Measurements from ENCODE around the gene HIPK3. TPM values are rescaled to one million over a fixed set of nuclear protein-coding genes. Genes with fewer than 3 reads are reported as not detected.

Gene HIPK3
- total and polyA plus RNA-seq, 4 donors = 17.9 to 189 (median 71.5) TPM

- TF ChIP-seq CTCF (IDR thresholded peaks at IDR 0.05; ENCODE audit: control extremely low read depth, extremely low read depth) = no peak
- H3K27ac ChIP-seq (ENCODE audit: low read depth in 1 of 2, low read length in 1 of 2) = peak overlapping the region in 1 of 2 donors; percentile 61
- H3K27me3 ChIP-seq (ENCODE audit: control insufficient read depth in 3 of 3, insufficient read depth in 3 of 3, low read length in 2 of 3) = no peaks in the 10 kb centered on the region
- H3K9ac ChIP-seq (ENCODE audit: insufficient read depth in 1 of 2, low read length in 2 of 2) = peak overlapping the region in 1 of 2 donors; percentile 30
- no peak overlapping the region for H3K4me3 ChIP-seq
- no peaks in the 10 kb centered on the region for H3K9me3 ChIP-seq (ENCODE audit: control insufficient read depth in 4 of 4, insufficient read depth in 3 of 4, low read length in 3 of 4)
- H3K4me1 ChIP-seq (ENCODE audit: control insufficient read depth in 5 of 5, insufficient read depth in 5 of 5, low read length in 5 of 5) = peaks cover 10 to 34% (median 11%) of the 10 kb centered on the region in 5 donors
- H3K36me3 ChIP-seq (ENCODE audit: control insufficient read depth in 4 of 4, insufficient read depth in 4 of 4, low read length in 4 of 4) = peaks cover 0 to 7% (median 0%) of the 10 kb centered on the region in 4 donors
- ATAC-seq (ENCODE audit: insufficient read depth, low FRiP score) = no peak
- peak in 2 of 3 donors; percentile 66 to 74 for DNase-seq
Measured at GRCh38 chr11:33262011-33262645, 4.9 kb downstream of the HIPK3 start.

GRCh38 chr11:33263549-33263948 is 6.4 kb downstream of the HIPK3 start:
- Histone ChIP-seq H3K9ac (ENCODE audit: insufficient read depth in 1 of 2, low read length in 2 of 2) (no peak overlapping the region), H3K36me3 (ENCODE audit: control insufficient read depth in 4 of 4, insufficient read depth in 4 of 4, low read length in 4 of 4) (peaks cover 0 to 1% (median 0%) of the 10 kb centered on the region in 4 donors), H3K4me3 (no peak overlapping the region), H3K27me3 (ENCODE audit: control insufficient read depth in 3 of 3, insufficient read depth in 3 of 3, low read length in 2 of 3) (no peaks in the 10 kb centered on the region), H3K9me3 (ENCODE audit: control insufficient read depth in 4 of 4, insufficient read depth in 3 of 4, low read length in 3 of 4) (no peaks in the 10 kb centered on the region), H3K4me1 (ENCODE audit: control insufficient read depth in 5 of 5, insufficient read depth in 5 of 5, low read length in 5 of 5) (peaks cover 10 to 35% (median 14%) of the 10 kb centered on the region in 5 donors), H3K27ac (ENCODE audit: low read depth in 1 of 2, low read length in 1 of 2) (peak overlapping the region in 1 of 2 donors; percentile 77)
- TF ChIP-seq CTCF (IDR thresholded peaks at IDR 0.05; ENCODE audit: control extremely low read depth, extremely low read depth) = no peak
- ATAC-seq (ENCODE audit: insufficient read depth, low FRiP score) = no peak
- WGBS, 2 donors = 74 to 88% methylated on average over 2 of the region's 2 CpGs
- DNase-seq = no peak

GRCh38 chr11:33264926-33265325 is 7.7 kb downstream of the HIPK3 start:
- no peak for DNase-seq
- Histone ChIP-seq H3K27me3 (ENCODE audit: control insufficient read depth in 3 of 3, insufficient read depth in 3 of 3, low read length in 2 of 3) (no peaks in the 10 kb centered on the region), H3K36me3 (ENCODE audit: control insufficient read depth in 4 of 4, insufficient read depth in 4 of 4, low read length in 4 of 4) (peaks cover 0 to 1% (median 0%) of the 10 kb centered on the region in 4 donors), H3K9ac (ENCODE audit: insufficient read depth in 1 of 2, low read length in 2 of 2) (no peak overlapping the region), H3K9me3 (ENCODE audit: control insufficient read depth in 4 of 4, insufficient read depth in 3 of 4, low read length in 3 of 4) (no peaks in the 10 kb centered on the region), H3K27ac (ENCODE audit: low read depth in 1 of 2, low read length in 1 of 2) (no peak overlapping the region), H3K4me3 (no peak overlapping the region), H3K4me1 (ENCODE audit: control insufficient read depth in 5 of 5, insufficient read depth in 5 of 5, low read length in 5 of 5) (peaks cover 10 to 38% (median 14%) of the 10 kb centered on the region in 5 donors)
- no peak for ATAC-seq (ENCODE audit: insufficient read depth, low FRiP score)
- TF ChIP-seq CTCF (IDR thresholded peaks at IDR 0.05; ENCODE audit: control extremely low read depth, extremely low read depth) = no peak

All from lung (tissue), 12 donors.